GM23338 (cell line): ENCODE results near the gene CHD1. TPM values are rescaled to one million over a fixed set of nuclear protein-coding genes. Genes with fewer than 3 reads are reported as not detected.

Experiments used
- ATAC-seq: fragments of 200-7000 bp; cut with Tn5 transposase; 3 replicates; pipeline ENCODE4 v1.9.1; 2020
- DNase-seq: peaks from one replicate; pipeline ENCODE4 v3.0.0-alpha.2; 2015; ENCODE audit warnings: low spot score
- H2AFZ ChIP-seq: fragments of 200-600 bp; sonication (generic); 2 replicates; pipeline ENCODE4 v1.8.0; 2016; ENCODE audit warnings: antibody characterized with exemption, mild to moderate bottlenecking, moderate library complexity
- H3F3A ChIP-seq: fragments of 200-600 bp; sonication (generic); replicated peaks from 2 replicates; pipeline ENCODE4 v1.8.0; 2017; ENCODE audit warnings: antibody characterized with exemption, mixed run types, low read depth
- H3K27ac ChIP-seq: fragments of 200-600 bp; sonication (generic); 2 replicates; pipeline ENCODE4 v1.6.1; 2016; ENCODE audit warnings: low read depth
- H3K27me3 ChIP-seq: fragments of 200-600 bp; sonication (generic); 2 replicates; pipeline ENCODE4 v1.8.0; 2016; ENCODE audit warnings: mild to moderate bottlenecking, mixed run types, moderate library complexity; ENCODE audit not compliant: insufficient read depth
- H3K36me3 ChIP-seq: fragments of 200-600 bp; sonication (generic); 2 replicates; pipeline ENCODE4 v1.8.0; 2016; ENCODE audit warnings: mild to moderate bottlenecking; ENCODE audit not compliant: insufficient read depth
- H3K4me1 ChIP-seq: fragments of 200-600 bp; sonication (generic); 2 replicates; pipeline ENCODE4 v1.8.0; 2016; ENCODE audit warnings: mild to moderate bottlenecking, moderate library complexity; ENCODE audit not compliant: insufficient read depth
- H3K4me2 ChIP-seq: fragments of 200-600 bp; sonication (generic); 2 replicates; pipeline ENCODE4 v1.7.1; 2017; ENCODE audit warnings: mixed run types
- H3K4me3 ChIP-seq: fragments of 200-600 bp; sonication (generic); 2 replicates; pipeline ENCODE4 v1.6.1; 2016; ENCODE audit warnings: mixed run types
- H3K79me2 ChIP-seq: fragments of 200-600 bp; sonication (generic); replicated peaks from 2 replicates; pipeline ENCODE4 v1.8.0; 2017; ENCODE audit warnings: mild to moderate bottlenecking; ENCODE audit not compliant: insufficient read depth
- H3K9me2 ChIP-seq: fragments of 200-600 bp; sonication (generic); 2 replicates; pipeline ENCODE4 v1.8.0; 2017; ENCODE audit not compliant: insufficient read depth
- H4K20me1 ChIP-seq: fragments of 200-600 bp; sonication (generic); replicated peaks from 2 replicates; pipeline ENCODE4 v1.8.0; 2017; ENCODE audit warnings: mild to moderate bottlenecking; ENCODE audit not compliant: insufficient read depth
- H3K27ac Mint-ChIP-seq: 2 replicates; pipeline ENCODE4 v1.8.0; 2020; ENCODE audit warnings: inconsistent platforms, mild to moderate bottlenecking, moderate library complexity, mixed read lengths
- H3K27me3 Mint-ChIP-seq: 3 replicates; pipeline ENCODE4 v1.8.0; 2022; ENCODE audit warnings: low read depth, mild to moderate bottlenecking, moderate library complexity, mixed read lengths, inconsistent platforms; ENCODE audit not compliant: insufficient read depth, poor library complexity
- H3K36me3 Mint-ChIP-seq: 3 replicates; pipeline ENCODE4 v1.8.0; 2021; ENCODE audit warnings: low read depth, mild to moderate bottlenecking, inconsistent platforms, moderate library complexity, mixed read lengths
- H3K4me1 Mint-ChIP-seq: 3 replicates; pipeline ENCODE4 v1.8.0; 2020; ENCODE audit warnings: mild to moderate bottlenecking, inconsistent platforms, mixed read lengths
- H3K4me3 Mint-ChIP-seq: 3 replicates; pipeline ENCODE4 v1.8.0; 2021; ENCODE audit warnings: moderate library complexity, mild to moderate bottlenecking, inconsistent platforms, mixed read lengths
- H3K9me3 Mint-ChIP-seq: 3 replicates; pipeline ENCODE4 v1.8.0; 2020; ENCODE audit warnings: moderate library complexity, mild to moderate bottlenecking, inconsistent platforms, mixed read lengths
- CREB1 ChIP-seq: fragments of 250-450 bp; sonication (Bioruptor Pico); IDR thresholded peaks from 2 replicates; pipeline ENCODE4 v1.5.0; 2020; ENCODE audit warnings: low read depth, mild to moderate bottlenecking, moderate library complexity
- EZH2 ChIP-seq: fragments of 200-600 bp; sonication (generic); IDR thresholded peaks from one replicate; pipeline ENCODE4 v1.8.0; 2017; ENCODE audit warnings: antibody characterized with exemption, mild to moderate bottlenecking, low read depth; ENCODE audit not compliant: unreplicated experiment
- EZH2phosphoT487 ChIP-seq: fragments of 200-600 bp; sonication (generic); IDR thresholded peaks from one replicate; pipeline ENCODE4 v1.8.1; 2018; ENCODE audit warnings: antibody characterized with exemption; ENCODE audit not compliant: unreplicated experiment
- JUNB ChIP-seq: IDR thresholded peaks from one replicate; pipeline ENCODE4 v1.6.1; 2016; ENCODE audit warnings: antibody characterized with exemption; ENCODE audit not compliant: unreplicated experiment
- NANOG ChIP-seq: IDR thresholded peaks from 2 replicates; pipeline ENCODE4 v1.6.1; 2016; ENCODE audit warnings: antibody characterized with exemption, borderline replicate concordance
- POLR2AphosphoS5 ChIP-seq: IDR thresholded peaks from 2 replicates; pipeline ENCODE4 v1.6.1; 2016; ENCODE audit warnings: antibody characterized with exemption, low read depth
- STAT1 ChIP-seq: IDR thresholded peaks from one replicate; pipeline ENCODE4 v1.6.1; 2016; ENCODE audit warnings: antibody characterized with exemption; ENCODE audit not compliant: unreplicated experiment
- ZNF114 ChIP-seq: fragments of 250-450 bp; sonication (Bioruptor Pico); IDR thresholded peaks from 2 replicates; pipeline ENCODE4 v1.5.0; 2020; ENCODE audit warnings: mild to moderate bottlenecking, moderate library complexity
- ZNF331 ChIP-seq: fragments of 250-450 bp; sonication (Bioruptor Pico); IDR thresholded peaks from 2 replicates; pipeline ENCODE4 v1.5.0; 2020; ENCODE audit warnings: low read depth, mild to moderate bottlenecking, moderate library complexity
- polyA plus RNA-seq: library from polyadenylated mRNA; unstranded; fragments of >200 nt; fragmentation: Nextera tagmentation; extraction: Ambion mirVana; gene quantifications from 2 replicates; pipeline ENCODE4 v1.2.1, GENCODE V29; 2016
- total RNA-seq: library from RNA; depleted of rRNA; stranded (reverse); fragments of >200 nt; shearing (Covaris generic); gene quantifications from 2 replicates; pipeline ENCODE4 v1.2.3, GENCODE V29; 2014
- TF ChIP-seq, protein P1 (sequence below), 2 experiments: fragments of 200-600 bp in 1 of 2; sonication (generic) in 1 of 2; conservative IDR thresholded peaks; 2 replicates each; pipeline versions ENCODE4 v1.5.1 to v1.6.1; 2016 to 2017; ENCODE audit warnings: antibody characterized with exemption in 2 of 2, low read depth in 2 of 2, mild to moderate bottlenecking in 2 of 2, moderate library complexity in 1 of 2
- TF ChIP-seq, protein P2 (sequence below): fragments of 250-450 bp; sonication (Bioruptor Pico); IDR thresholded peaks from 2 replicates; pipeline ENCODE4 v1.5.0; 2020; ENCODE audit warnings: mild to moderate bottlenecking, moderate library complexity
- TF ChIP-seq, protein P3 (sequence below): IDR thresholded peaks from one replicate; pipeline ENCODE4 v1.6.1; 2018; ENCODE audit warnings: antibody characterized with exemption; ENCODE audit not compliant: unreplicated experiment
- TF ChIP-seq, protein P4 (sequence below): IDR thresholded peaks from 2 replicates; pipeline ENCODE4 v1.6.1; 2016; ENCODE audit warnings: antibody characterized with exemption

The CHD1 gene
- total and polyA plus RNA-seq, 2 experiments from 2014 or later = 36.4 to 75.6 TPM

DNA sequence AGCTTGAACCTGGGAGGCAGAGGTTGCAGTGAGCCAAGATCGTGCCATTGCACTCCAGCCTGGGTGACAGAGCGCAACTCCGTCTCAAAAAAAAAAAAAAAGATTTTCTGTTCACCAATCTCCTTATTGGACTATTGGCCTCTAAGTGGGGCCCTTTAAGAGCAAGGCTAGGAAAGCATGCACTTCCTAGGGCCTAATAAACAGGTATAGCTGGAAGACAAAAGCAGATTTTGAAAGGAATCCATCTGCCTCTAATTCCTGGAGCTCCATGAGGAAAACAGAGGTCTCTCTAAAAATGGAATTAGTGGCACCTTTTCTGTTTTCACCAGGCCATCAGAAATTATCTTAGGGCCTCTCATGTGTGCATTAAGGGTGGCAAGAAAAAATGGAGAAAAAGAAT is 85.3 kb downstream of the CHD1 start:
- no peaks in the 10 kb centered on the region; the same call in 1 of the 2 replicates for H3F3A ChIP-seq
- ATAC-seq = no peak
- no peak overlapping the region for H3K27ac Mint-ChIP-seq
- H3K9me2 ChIP-seq = peaks cover 5% of the 10 kb centered on the region; the same call in 1 of the 2 replicates
- H3K4me3 ChIP-seq = no peak overlapping the region
- no peaks in the 10 kb centered on the region for H3K79me2 ChIP-seq
- H3K4me1 Mint-ChIP-seq = no peaks in the 10 kb centered on the region
- TF ChIP-seq JUNB (no peak), EZH2phosphoT487 (no peak), ZNF331 (CRISPR knock-in tag) (no peak), STAT1 (no peak), EZH2 (no peak), NANOG (no peak), CREB1 (CRISPR knock-in tag) (no peak), POLR2AphosphoS5 (no peak), ZNF114 (CRISPR knock-in tag) (no peak)
- TF ChIP-seq, protein P1, sequence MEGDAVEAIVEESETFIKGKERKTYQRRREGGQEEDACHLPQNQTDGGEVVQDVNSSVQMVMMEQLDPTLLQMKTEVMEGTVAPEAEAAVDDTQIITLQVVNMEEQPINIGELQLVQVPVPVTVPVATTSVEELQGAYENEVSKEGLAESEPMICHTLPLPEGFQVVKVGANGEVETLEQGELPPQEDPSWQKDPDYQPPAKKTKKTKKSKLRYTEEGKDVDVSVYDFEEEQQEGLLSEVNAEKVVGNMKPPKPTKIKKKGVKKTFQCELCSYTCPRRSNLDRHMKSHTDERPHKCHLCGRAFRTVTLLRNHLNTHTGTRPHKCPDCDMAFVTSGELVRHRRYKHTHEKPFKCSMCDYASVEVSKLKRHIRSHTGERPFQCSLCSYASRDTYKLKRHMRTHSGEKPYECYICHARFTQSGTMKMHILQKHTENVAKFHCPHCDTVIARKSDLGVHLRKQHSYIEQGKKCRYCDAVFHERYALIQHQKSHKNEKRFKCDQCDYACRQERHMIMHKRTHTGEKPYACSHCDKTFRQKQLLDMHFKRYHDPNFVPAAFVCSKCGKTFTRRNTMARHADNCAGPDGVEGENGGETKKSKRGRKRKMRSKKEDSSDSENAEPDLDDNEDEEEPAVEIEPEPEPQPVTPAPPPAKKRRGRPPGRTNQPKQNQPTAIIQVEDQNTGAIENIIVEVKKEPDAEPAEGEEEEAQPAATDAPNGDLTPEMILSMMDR (conservative IDR thresholded peaks at IDR 0.05; ENCODE audit: low read depth in 2 of 2) = no peak
- TF ChIP-seq, protein P2, sequence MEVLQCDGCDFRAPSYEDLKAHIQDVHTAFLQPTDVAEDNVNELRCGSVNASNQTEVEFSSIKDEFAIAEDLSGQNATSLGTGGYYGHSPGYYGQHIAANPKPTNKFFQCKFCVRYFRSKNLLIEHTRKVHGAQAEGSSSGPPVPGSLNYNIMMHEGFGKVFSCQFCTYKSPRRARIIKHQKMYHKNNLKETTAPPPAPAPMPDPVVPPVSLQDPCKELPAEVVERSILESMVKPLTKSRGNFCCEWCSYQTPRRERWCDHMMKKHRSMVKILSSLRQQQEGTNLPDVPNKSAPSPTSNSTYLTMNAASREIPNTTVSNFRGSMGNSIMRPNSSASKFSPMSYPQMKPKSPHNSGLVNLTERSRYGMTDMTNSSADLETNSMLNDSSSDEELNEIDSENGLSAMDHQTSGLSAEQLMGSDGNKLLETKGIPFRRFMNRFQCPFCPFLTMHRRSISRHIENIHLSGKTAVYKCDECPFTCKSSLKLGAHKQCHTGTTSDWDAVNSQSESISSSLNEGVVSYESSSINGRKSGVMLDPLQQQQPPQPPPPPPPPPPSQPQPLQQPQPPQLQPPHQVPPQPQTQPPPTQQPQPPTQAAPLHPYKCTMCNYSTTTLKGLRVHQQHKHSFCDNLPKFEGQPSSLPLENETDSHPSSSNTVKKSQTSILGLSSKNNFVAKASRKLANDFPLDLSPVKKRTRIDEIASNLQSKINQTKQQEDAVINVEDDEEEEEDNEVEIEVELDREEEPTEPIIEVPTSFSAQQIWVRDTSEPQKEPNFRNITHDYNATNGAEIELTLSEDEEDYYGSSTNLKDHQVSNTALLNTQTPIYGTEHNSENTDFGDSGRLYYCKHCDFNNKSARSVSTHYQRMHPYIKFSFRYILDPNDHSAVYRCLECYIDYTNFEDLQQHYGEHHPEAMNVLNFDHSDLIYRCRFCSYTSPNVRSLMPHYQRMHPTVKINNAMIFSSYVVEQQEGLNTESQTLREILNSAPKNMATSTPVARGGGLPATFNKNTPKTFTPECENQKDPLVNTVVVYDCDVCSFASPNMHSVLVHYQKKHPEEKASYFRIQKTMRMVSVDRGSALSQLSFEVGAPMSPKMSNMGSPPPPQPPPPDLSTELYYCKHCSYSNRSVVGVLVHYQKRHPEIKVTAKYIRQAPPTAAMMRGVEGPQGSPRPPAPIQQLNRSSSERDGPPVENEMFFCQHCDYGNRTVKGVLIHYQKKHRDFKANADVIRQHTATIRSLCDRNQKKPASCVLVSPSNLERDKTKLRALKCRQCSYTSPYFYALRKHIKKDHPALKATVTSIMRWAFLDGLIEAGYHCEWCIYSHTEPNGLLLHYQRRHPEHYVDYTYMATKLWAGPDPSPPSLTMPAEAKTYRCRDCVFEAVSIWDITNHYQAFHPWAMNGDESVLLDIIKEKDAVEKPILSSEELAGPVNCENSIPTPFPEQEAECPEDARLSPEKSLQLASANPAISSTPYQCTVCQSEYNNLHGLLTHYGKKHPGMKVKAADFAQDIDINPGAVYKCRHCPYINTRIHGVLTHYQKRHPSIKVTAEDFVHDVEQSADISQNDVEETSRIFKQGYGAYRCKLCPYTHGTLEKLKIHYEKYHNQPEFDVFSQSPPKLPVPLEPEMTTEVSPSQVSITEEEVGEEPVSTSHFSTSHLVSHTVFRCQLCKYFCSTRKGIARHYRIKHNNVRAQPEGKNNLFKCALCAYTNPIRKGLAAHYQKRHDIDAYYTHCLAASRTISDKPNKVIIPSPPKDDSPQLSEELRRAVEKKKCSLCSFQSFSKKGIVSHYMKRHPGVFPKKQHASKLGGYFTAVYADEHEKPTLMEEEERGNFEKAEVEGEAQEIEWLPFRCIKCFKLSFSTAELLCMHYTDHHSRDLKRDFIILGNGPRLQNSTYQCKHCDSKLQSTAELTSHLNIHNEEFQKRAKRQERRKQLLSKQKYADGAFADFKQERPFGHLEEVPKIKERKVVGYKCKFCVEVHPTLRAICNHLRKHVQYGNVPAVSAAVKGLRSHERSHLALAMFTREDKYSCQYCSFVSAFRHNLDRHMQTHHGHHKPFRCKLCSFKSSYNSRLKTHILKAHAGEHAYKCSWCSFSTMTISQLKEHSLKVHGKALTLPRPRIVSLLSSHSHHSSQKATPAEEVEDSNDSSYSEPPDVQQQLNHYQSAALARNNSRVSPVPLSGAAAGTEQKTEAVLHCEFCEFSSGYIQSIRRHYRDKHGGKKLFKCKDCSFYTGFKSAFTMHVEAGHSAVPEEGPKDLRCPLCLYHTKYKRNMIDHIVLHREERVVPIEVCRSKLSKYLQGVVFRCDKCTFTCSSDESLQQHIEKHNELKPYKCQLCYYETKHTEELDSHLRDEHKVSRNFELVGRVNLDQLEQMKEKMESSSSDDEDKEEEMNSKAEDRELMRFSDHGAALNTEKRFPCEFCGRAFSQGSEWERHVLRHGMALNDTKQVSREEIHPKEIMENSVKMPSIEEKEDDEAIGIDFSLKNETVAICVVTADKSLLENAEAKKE (CRISPR knock-in tag) = no peak
- TF ChIP-seq, protein P3, sequence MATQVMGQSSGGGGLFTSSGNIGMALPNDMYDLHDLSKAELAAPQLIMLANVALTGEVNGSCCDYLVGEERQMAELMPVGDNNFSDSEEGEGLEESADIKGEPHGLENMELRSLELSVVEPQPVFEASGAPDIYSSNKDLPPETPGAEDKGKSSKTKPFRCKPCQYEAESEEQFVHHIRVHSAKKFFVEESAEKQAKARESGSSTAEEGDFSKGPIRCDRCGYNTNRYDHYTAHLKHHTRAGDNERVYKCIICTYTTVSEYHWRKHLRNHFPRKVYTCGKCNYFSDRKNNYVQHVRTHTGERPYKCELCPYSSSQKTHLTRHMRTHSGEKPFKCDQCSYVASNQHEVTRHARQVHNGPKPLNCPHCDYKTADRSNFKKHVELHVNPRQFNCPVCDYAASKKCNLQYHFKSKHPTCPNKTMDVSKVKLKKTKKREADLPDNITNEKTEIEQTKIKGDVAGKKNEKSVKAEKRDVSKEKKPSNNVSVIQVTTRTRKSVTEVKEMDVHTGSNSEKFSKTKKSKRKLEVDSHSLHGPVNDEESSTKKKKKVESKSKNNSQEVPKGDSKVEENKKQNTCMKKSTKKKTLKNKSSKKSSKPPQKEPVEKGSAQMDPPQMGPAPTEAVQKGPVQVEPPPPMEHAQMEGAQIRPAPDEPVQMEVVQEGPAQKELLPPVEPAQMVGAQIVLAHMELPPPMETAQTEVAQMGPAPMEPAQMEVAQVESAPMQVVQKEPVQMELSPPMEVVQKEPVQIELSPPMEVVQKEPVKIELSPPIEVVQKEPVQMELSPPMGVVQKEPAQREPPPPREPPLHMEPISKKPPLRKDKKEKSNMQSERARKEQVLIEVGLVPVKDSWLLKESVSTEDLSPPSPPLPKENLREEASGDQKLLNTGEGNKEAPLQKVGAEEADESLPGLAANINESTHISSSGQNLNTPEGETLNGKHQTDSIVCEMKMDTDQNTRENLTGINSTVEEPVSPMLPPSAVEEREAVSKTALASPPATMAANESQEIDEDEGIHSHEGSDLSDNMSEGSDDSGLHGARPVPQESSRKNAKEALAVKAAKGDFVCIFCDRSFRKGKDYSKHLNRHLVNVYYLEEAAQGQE = no peak
- TF ChIP-seq, protein P4, sequence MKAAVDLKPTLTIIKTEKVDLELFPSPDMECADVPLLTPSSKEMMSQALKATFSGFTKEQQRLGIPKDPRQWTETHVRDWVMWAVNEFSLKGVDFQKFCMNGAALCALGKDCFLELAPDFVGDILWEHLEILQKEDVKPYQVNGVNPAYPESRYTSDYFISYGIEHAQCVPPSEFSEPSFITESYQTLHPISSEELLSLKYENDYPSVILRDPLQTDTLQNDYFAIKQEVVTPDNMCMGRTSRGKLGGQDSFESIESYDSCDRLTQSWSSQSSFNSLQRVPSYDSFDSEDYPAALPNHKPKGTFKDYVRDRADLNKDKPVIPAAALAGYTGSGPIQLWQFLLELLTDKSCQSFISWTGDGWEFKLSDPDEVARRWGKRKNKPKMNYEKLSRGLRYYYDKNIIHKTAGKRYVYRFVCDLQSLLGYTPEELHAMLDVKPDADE = no peak
- H3K9me3 Mint-ChIP-seq = peaks cover 47% of the 10 kb centered on the region
- peak; percentile 36 for DNase-seq
- peaks cover 39% of the 10 kb centered on the region for H3K36me3 Mint-ChIP-seq
- peaks cover 27% of the 10 kb centered on the region for H3K36me3 ChIP-seq
- no peak overlapping the region for H2AFZ ChIP-seq
- no peaks in the 10 kb centered on the region for H3K27me3 ChIP-seq
- H3K4me3 Mint-ChIP-seq = no peak overlapping the region
- H3K4me1 ChIP-seq = no peaks in the 10 kb centered on the region
- no peak overlapping the region for H3K27ac ChIP-seq
- no peaks in the 10 kb centered on the region for H3K27me3 Mint-ChIP-seq
- H3K4me2 ChIP-seq = no peak overlapping the region
- no peaks in the 10 kb centered on the region for H4K20me1 ChIP-seq
